GM18907 (cell line): ENCODE results near the gene SMCO2.
A peak's percentile ranks its signal among the peaks of the same experiment; 100 is the strongest.

Experiments
- ATAC-seq: cut with Tn5 transposase; IDR thresholded peaks from one replicate; pipeline ENCODE4 v1.9.1; 2021; ENCODE audit warnings: mild to moderate bottlenecking, moderate library complexity; ENCODE audit not compliant: unreplicated experiment

SMCO2 gene

DNA sequence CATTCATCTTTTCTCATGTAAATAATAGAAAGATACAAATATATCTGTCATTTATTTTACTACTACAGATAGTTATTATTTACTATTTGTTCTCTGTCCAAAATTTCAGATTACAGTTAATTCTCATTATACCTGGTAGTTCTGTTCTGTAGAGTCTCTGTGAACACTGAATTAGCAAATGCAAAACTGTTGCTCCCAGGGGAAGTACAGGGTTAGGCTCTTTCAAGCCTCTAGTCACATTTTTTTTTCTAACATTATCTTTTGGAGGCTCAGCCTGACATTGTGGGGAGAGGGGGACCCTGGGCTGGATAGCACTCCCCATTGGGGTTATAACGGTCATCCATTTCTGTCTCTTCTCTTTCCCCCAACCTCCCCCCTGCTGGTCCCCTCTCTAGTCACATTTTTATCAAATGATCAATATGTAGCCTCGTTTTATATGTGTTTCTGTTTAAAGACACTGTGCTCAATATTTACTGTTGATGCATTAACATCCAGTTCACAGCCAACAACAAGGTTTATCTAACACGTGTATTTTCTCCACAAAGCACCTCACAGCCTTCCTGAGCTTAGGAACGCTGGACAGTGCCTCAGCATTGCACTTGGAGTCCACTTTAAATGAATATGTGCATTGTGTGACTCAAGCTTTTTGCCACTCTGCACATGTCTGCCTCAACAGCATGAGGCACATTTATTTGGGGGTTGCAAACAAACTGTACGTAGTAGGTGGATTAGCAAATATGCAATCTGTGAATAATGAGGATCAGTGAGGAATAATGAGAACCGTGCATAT is 4.7 kb downstream of the SMCO2 start:
- no peak for ATAC-seq

DNA sequence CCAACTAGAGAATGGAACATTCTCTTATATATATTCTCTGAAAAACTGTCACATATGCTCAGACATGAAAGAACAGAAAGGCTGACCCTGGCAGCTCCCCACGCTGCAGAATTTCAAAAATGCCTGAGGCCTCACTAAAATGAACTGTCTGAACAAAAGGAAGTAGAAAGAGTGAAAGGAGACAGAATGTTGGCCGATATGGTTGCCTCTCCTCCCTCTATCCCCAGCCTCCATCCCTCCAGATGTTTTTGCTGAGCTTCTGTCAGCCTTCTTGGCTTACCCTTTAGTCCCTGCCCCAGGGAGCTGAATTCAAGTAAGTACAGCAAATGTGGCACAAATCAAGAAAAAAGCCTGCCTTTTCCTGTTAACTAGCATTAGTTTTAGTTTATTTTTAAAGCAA is 6.9 kb downstream of the SMCO2 start:
- no peak for ATAC-seq

DNA sequence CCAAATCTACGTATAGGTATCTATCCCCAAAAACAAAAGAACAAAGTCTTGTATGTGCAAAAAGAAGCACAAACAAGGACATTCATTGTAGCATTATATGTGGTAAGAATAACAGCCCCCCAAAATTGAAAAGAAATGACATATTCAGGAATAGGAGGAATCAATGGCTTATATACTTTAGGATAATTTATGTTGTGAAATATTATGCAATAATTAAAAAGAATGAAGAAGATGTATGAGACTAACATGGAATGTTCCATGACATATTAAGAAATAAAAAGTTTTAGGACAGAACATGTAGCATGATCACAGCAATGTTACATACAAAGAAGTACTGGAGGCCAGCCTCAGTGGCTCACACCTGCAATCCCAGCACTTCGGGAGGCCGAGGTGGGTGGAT is 9.1 kb downstream of the SMCO2 start:
- ATAC-seq: no peak

DNA sequence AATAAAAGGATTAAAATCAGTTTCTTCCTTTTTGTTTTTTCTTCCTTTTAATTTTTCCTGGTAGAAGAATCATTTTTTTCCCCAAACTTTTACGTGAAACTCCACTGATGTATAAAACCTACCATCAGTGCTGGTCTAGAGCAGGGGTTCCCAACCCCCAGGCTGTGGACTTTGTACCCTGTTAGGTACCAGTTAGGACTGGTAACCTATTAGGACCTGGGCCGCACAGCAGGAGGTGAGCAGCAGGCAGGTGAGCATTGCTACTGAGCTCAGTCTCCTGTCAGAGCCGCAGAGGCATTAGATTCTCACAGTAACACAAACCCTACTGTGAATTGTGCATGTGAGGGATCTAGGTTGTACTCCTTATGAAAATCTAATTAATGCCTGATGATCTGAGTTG is 10.1 kb downstream of the SMCO2 start:
- no peak for ATAC-seq

DNA sequence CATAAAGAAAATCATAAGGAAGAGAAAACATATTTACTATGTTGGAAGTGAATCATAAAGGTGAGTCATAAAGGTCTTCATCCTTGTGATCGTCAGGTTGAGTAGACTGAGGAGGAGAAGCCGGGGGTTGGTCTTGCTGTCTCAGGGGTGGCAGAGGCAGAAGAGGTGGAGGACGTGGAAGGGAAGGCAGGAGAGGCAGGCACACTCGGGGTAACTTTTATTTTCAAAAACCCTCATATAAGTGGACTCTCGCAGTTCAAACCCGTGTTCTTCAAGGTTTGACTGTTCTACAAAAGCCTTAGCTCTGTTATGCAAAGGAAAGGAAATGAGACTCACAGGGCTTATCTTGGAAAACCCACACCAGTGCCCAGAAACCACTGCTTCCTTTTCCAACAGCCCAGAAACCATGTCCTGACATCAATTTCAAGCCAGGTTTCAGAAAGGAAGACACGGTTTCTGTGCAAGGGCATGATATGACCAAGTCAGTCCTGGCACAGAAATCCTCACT is 14.0 kb downstream of the SMCO2 start:
- ATAC-seq: peak; percentile 44

DNA sequence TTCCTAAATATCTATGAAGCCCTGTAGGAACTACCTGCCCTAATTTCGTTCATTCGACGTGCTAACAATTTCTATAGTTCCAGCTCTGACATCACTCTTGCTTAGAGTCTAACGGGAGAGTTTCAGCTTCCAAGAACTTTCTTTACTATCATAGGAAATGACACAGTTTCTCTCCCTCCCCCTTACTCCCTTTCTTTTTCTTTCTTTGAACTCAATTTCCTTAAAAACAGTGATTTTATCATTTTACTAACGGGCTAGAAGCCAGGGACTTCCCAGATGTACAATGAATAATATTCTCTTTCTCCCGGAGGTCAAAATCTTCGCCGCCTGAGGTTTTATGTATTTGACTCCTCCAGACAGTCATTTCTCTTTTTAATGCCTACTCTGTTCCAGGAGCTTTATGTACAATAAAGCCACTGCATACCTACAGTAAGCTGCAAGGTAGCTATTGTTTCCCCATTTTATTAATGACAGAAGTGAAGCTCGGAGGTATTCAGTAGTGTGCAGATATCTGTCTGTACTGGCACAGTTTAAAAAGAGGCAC is 15.7 kb downstream of the SMCO2 start:
- ATAC-seq: no peak

DNA sequence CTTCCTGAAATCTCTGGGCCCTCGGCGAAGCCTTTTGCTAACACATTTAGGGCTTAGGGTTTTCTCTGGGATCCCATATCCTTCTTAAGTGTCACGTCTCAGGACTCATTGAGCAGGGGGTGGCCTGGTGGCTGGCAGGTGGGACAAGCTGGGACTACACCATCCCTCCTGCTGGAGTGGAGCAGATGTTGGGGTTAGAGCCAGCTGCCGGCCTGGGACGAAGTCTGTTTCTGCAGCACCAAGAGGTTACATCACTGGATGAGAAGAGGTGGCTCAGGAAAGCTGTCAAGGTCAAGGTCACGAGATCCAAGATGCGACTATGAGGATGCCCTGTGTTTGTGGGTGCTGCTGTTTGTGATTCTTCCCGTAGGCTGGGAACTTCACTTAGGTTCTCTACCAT is 16.3 kb downstream of the SMCO2 start:
- no peak for ATAC-seq

DNA sequence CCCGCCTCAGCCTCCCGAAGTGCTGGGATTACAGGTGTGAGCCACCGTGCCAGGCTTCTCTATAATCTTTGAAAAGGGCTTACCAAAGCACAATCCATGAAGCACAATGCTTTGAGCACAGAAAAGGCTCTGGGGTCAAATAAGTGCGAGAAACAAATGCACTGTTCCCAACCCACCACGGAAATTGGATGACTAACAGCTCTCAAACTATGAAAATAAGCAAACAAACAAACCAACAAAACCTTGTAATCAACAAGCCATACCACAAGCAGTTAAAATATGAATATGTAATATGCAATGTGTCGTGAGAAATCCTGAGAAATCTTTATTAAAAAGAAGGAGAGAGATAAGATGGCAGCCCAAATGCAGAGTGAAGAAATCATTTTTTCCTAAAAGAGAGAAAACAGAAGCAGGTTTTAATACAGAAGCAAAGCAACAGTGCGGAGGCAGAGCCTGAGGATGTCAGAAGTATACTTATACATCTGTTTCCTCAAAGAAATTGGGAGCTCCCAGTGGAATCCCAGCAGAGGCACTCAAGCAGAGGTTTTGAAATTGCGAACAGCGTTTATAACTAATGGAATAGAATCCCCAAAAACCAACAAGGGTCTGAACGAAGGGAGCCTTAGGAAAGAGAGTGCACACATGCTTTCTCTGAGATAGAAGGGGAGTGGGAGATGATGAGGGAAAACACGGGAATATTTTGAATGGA is 17.1 kb downstream of the SMCO2 start:
- no peak for ATAC-seq

DNA sequence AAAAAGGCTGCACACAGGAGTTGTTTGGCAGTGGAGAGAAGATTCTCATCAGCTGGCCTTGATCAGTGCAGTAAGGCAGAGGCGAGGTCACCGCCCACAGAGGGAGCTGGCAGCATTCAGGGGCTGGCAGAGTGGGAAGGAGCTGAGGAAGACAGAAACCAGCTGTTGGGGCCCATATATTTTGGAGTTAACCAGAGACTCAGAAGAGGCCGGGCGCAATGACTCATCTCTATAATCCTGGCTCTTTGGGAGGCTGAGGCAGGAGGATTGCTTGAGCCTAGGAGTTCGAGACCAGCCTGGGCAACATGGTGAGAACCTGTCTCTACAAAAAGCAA is 17.7 kb downstream of the SMCO2 start:
- ATAC-seq: no peak

DNA sequence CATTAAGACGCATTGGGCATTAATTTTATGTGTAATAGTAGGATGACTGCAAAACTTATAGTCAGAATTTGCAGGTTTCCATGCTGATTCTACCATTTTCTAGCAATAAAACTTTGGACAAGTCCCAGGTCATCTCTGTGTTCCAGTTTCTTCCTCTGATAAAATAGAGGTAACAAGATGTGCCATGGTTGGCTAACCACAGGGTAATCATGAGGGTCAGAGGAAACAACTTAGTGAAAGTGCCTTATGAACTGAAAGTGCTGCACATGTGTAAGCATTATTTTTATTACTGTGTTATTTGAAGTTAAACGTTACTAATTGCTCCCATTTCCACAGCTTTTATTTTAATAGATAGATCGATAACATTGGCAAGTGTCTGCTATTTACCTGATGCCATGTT is 21.1 kb downstream of the SMCO2 start:
- ATAC-seq: no peak

DNA sequence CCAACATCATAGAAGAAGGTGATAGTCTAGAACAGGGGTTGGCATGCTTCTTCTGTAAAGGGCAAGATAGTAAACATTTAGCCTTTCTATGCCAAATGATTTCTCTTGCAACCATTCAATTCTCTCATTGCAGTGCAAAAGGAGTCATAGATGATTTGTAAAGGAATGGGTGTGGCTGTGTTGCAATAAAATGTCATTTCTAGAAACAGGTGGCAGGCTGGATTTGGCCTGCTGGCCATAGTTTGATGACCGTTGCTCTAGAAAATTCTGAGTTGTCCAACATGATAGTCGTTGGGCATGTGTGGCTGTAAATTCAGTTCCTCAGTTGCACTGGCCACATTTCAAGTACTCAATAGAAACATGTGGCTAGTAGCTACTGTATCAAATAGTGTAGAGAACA is 21.7 kb downstream of the SMCO2 start:
- ATAC-seq: no peak

DNA sequence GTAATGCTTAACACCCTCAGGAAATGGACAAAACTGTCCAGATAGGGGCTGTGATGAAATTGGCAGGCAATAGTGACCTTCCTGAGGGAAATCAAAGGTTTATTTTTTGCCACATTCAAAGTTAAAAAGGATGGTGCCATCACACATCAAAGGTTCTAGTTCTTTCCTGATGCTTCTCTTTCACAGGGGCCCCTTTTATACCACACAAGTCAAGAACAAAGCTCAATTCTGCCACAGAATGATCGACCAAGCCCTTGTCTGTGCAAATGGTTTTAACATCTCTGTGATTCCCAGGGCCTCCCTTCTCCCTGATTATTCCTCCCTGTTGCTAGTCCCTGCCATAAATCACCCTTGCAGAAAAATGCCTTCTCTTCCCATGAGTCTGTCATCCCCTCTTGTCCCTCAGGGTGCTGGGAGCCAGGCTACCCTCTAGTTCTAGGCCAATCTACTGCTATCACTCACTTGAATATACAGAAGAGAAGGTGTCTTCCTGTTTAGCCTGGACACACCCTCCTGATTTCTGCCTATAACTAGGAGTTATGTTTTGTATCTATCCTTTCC is 22.7 kb downstream of the SMCO2 start:
- no peak for ATAC-seq

DNA sequence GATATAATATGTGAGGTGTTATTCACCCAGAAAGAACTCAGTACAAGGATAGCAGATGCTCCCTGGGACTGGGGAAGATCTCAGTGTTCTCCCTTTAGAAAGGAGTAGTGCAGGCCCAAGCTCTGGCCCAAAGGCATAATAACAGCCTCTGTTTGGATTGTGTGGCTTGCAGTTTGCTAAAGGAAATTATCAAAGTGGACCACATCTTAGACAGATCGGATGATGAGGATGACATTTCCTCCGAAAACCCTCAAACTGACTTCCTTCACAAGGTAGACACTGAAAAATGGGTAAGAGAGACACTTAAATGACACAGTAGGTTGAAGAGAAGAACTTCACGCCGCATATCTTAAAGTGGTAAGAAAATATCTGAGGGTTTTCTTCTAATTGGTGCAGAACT is 26.1 kb downstream of the SMCO2 start:
- ATAC-seq: no peak

DNA sequence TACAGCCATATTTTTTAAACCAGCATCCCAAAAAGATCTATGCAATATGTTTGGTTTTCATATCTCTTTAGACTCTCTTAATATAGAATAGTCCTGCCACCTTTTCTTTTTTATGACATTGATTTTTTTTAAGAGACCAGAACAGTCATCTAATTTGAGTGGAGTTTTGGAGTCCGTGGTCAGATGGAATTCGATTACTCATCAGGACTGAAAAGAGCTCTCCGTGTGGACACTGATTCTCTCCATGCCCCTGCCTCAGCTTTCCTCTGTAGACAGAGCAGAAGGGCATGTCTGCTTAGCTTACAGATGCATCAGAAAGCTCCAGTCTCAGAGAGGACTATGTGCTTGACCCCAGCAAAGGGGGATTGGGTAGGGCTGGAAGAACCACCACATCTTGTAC is 27.8 kb downstream of the SMCO2 start:
- no peak for ATAC-seq

DNA sequence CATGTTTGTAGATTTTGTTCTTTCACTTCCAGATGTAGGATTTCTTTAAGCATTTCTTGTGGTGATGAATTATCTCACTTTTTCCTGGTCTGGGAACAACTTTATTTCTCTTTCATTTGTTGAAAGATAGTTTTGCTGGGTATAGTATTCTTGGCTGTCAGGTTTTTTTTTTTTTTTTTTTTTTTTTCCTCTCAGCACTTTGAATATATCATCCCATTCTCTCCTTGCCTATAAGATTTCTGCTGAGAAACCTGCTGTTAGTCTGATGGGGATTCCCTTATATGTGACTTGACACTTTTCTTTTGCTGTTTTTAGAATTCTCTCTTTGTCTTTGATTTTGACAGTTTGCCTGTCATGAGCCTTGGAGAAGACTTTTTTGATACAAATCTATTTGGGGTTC is 30.5 kb downstream of the SMCO2 start:
- ATAC-seq: no peak

DNA sequence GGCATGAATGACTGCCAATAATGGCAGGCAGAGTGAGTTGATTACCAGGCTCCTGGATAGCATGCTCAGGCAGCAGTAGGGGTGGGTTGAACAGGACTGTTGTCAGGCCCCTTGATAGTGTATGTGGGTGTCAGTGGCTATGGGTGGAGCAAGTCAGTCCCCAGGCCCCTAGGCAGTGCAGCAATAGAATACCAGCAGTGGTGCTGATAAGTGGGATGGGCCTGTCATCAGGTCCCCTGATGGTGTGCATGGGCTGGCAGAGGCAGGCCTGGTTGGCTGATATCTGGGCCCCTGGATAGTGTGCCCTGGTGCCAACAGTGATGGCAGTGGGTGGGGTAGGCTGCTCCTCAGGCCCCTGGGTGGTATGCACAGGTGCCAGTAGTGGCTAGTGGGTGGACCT is 32.4 kb downstream of the SMCO2 start:
- ATAC-seq: no peak

DNA sequence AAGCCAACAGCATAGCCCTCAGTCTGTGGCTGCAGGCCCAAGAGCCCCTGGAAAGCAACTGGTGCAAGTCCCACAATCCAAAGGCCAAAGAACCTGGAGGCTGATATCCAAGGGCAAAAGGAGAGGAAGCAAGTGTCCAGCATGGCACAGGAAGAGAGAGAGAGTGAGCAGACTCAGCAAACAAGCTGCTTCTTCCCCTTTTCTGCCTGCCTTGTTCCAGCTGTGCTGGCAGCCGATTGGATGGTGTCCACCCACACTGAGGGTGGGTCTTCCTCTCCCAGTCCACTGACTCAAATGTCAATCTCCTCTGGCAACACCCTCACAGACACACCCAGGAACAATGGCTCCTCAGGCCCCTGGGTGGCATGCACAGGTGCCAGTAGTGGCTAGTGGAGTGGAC is 33.5 kb downstream of the SMCO2 start:
- ATAC-seq: no peak

DNA sequence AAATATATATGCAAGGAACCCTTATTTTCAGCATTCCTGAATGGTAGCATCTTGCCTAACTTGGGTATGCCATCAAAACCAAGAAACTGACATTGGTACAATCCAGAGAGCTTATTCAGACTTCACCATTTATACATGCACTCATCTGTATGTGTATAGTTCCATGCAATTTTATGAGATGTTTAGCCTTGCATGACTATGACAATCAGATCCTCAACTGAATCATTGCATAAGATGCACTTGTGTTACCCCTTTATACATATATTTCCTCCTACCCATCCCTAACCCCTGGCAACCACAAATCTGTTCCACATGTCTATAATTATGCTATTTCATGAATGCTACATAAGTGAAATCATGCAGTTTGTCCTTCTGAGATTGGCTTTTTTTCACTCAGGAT is 40.4 kb downstream of the SMCO2 start:
- ATAC-seq: no peak

DNA sequence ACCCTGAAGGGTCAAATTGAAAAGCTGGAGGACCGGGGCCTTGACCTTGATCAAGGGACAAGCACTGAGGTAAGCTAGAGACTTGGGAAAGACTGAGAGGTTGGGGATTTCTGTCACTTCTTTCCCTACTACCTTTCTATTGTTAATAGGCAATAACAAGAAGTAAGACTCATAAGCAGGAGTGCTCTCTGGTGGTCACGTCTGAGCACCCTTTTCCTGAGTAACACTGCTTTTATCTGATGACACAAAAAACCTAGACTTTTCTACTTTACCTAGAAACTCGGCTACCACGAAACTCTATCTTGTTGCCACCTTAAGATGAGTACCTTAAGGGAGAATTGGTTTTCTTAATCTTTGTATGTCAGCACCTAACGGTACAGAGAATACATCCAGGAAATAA is 41.9 kb downstream of the SMCO2 start:
- no peak for ATAC-seq

DNA sequence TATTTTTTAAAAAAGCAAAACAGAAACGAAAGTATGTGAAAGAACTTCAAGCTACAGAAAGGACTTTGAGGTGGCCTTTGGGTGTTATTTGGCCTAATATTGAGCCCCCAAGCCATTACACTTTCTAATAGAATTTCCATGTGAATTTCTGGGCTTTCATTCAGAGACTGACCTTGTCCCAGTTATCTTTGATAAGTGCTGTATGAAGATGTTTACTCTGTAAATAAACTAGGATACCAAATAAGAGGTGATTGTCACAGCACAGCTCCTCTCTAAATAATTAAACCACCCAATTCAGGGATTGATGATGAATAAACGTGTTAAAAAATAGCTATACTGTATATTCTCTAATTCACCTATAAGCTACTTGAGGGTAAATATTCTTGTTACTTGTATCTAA is 44.7 kb downstream of the SMCO2 start:
- ATAC-seq: no peak

DNA sequence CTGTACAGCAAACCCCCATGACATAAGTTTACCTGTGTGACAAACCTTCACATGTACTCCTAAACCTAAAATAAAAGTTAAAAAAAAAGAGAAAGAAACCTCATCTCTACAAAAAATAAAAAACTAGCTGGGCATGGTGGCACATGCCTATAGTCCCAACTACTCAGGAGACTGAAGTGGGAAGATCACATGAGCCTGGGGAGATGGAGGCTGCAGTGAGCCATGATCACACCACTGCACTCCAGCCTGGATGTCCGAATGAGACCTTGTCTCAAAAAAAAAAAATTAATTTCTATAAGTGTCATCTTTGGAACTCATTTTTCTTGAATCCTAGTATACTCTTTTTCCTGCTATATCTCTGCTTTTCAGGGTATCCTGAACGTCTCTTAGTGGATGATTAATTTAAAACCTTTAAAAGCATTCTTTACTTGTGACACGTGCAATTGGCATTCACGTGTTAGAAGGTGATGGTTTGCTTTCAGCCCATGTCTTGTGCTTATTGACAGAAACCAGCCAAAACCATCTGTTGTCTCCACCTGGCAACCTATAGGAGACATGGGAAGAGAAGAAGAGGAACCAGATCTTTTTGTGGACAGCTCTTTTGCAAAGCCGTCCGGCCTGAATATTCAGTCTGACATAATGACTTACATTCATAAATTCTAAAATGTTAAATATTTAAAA is 46.9 kb downstream of the SMCO2 start:
- no peak for ATAC-seq
